Sigmoid colon (tissue), 4 donors: ENCODE data around the gene CDX1.

Experiments used
- POLR2A ChIP-seq, 2 donors: fragments of 450-650 bp; IDR thresholded peaks; one replicate each; pipeline ENCODE4 v1.6.1; 2016; ENCODE audit warnings: antibody characterized with exemption in 2 of 2, mild to moderate bottlenecking in 2 of 2, moderate library complexity in 2 of 2
- POLR2AphosphoS5 ChIP-seq, 4 donors: sonication (generic); formaldehyde crosslinking; IDR thresholded peaks; one replicate each; pipeline ENCODE4 v1.6.1; 2017; ENCODE audit warnings: antibody characterized with exemption in 4 of 4
- TF ChIP-seq, protein P1 (sequence below), 4 experiments: fragments of 450-650 bp in 3 of 4; fragments of 200-600 bp in 1 of 4; IDR thresholded peaks; one replicate each; pipeline ENCODE4 v1.5.1; 2016 to 2019; ENCODE audit warnings: antibody characterized with exemption in 4 of 4, mild to moderate bottlenecking in 3 of 4, moderate library complexity in 2 of 4

GRCh38 chr5:150184990-150185912, 18.7 kb downstream of the CDX1 start:
- TF ChIP-seq, protein P1, sequence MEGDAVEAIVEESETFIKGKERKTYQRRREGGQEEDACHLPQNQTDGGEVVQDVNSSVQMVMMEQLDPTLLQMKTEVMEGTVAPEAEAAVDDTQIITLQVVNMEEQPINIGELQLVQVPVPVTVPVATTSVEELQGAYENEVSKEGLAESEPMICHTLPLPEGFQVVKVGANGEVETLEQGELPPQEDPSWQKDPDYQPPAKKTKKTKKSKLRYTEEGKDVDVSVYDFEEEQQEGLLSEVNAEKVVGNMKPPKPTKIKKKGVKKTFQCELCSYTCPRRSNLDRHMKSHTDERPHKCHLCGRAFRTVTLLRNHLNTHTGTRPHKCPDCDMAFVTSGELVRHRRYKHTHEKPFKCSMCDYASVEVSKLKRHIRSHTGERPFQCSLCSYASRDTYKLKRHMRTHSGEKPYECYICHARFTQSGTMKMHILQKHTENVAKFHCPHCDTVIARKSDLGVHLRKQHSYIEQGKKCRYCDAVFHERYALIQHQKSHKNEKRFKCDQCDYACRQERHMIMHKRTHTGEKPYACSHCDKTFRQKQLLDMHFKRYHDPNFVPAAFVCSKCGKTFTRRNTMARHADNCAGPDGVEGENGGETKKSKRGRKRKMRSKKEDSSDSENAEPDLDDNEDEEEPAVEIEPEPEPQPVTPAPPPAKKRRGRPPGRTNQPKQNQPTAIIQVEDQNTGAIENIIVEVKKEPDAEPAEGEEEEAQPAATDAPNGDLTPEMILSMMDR (IDR thresholded peaks at IDR 0.05), result no peak
- TF ChIP-seq POLR2AphosphoS5 (IDR thresholded peaks at IDR 0.05), result no peak
- no peak for TF ChIP-seq POLR2A (IDR thresholded peaks at IDR 0.05)
